Pons (tissue), 1 donor: Measurements from ENCODE around the gene AFAP1.

Source experiments
- DNase-seq: peaks from one replicate; pipeline ENCODE4 v3.0.0-alpha.2; 2016; ENCODE audit warnings: low spot score

The AFAP1 gene

GRCh38 chr4:7802093-7802726, 137.5 kb downstream of the AFAP1 start:
- peak; percentile 89 for DNase-seq

GRCh38 chr4:7801641-7802040, 138.0 kb downstream of the AFAP1 start:
- no peak for DNase-seq

GRCh38 chr4:7801001-7801400, 138.7 kb downstream of the AFAP1 start:
- DNase-seq: no peak

GRCh38 chr4:7800410-7800809, 139.3 kb downstream of the AFAP1 start:
- no peak for DNase-seq

- peak; percentile 51 for DNase-seq
Observed at GRCh38 chr4:7799736-7800135, 139.9 kb downstream of the AFAP1 start.

GRCh38 chr4:7799306-7799705, 140.4 kb downstream of the AFAP1 start:
- DNase-seq: no peak

- DNase-seq: no peak
Observed at GRCh38 chr4:7798178-7798995, 141.3 kb downstream of the AFAP1 start.

- no peak for DNase-seq
Observed at GRCh38 chr4:7797330-7797729, 142.3 kb downstream of the AFAP1 start.

- DNase-seq: no peak
Observed at GRCh38 chr4:7795983-7796382, 143.7 kb downstream of the AFAP1 start.

GRCh38 chr4:7793186-7793585, 146.5 kb downstream of the AFAP1 start:
- DNase-seq: no peak

GRCh38 chr4:7792616-7793015, 147.0 kb downstream of the AFAP1 start:
- DNase-seq: no peak

- DNase-seq: no peak
Observed at GRCh38 chr4:7790999-7791398, 148.7 kb downstream of the AFAP1 start.

GRCh38 chr4:7790023-7790422, 149.6 kb downstream of the AFAP1 start:
- DNase-seq: no peak

GRCh38 chr4:7788694-7789425, 150.8 kb downstream of the AFAP1 start:
- no peak for DNase-seq

- no peak for DNase-seq
Observed at GRCh38 chr4:7788193-7788592, 151.5 kb downstream of the AFAP1 start.

GRCh38 chr4:7787681-7788141, 151.9 kb downstream of the AFAP1 start:
- DNase-seq: no peak

- DNase-seq: no peak
Observed at GRCh38 chr4:7787067-7787466, 152.6 kb downstream of the AFAP1 start.

GRCh38 chr4:7786517-7786916, 153.1 kb downstream of the AFAP1 start:
- DNase-seq: no peak

- DNase-seq: no peak
Observed at GRCh38 chr4:7786040-7786439, 153.6 kb downstream of the AFAP1 start.

- DNase-seq: no peak
Observed at GRCh38 chr4:7785017-7785416, 154.6 kb downstream of the AFAP1 start.

GRCh38 chr4:7784131-7784870, 155.4 kb downstream of the AFAP1 start:
- DNase-seq: no peak

GRCh38 chr4:7783541-7783940, 156.1 kb downstream of the AFAP1 start:
- DNase-seq: no peak
